ENCODE results near the gene COL20A1. TPM values are rescaled to one million over a fixed set of nuclear protein-coding genes. Genes with fewer than 3 reads are reported as not detected.

Gene COL20A1
- total RNA-seq, 1 donor from 2014 or later = 4.1 TPM

DNA sequence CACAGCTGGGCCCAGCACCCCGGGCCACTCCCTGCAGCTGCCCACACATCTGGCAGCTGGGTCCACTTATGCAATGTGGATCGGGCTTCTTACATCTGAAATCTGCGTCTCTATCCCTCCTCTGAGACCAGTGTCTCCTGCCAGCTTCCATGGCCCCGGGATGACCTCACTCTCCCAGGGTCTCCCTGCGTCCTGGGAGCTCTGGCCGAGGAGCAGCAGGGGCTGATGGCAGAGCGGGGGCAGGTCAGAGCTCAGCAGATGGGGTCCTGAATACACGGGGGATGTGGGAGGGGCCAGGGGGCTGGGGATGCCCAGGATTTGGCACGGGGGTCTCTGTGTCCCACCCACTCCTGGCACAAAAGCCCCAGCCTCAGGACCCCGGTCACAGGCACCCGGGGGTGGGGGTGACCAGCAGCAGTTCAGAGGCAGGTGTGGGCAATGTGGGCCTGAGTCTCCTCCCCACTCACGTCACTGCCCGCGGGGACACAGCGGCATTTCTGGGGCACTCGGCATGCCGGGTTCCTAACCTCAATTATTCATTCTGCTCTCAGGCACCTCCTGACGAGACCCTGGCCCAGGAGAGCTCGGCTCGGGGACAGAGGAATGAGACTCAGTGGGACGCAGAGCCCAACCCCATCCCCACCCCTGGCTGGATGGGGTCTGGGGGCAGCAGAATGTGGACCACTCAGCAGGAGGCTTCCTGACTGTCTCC lies 51.8 kb downstream of the COL20A1 start:
- DNase-seq (ENCODE audit: low spot score in 2 of 2) (no peak), FAIRE-seq (no peak)

DNA sequence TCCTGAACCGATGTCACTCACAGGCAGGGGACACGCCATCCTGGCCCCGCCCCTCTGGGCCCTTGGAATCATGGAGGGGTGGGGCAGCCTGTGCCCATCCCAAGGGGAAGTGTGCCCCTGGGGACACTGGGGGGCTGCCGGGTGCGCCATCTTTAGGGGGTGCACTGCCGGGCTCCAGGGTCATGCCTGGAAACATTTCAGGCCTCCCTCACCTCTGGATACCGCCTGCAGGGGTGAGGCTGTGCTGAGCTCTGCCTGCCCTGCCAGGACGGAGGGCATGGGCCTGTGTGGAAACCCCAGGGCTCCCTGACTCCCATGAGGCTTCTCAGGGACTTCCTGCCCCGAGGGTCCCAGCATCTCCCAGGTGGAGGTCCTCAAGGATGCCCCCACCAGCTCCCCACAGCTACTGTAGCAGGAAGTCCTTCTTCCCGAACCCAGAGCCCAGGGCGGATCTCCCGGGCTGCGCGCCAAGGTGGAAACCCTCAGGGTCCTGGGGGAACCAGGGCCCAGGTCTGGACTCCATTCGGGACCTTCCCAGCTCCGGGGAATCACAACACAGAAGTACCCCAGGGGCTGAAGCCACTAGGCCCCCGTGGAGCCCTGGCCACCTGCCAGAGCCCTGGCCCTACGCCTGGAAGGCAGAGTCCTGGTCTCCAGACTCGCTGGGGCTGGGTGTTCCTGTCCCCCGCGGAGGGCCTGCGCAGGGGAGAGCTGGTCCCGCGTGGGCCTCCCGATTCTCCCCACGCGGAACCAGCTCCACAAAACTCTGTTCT lies 52.5 kb downstream of the COL20A1 start:
- FAIRE-seq (no peak), DNase-seq (ENCODE audit: low spot score in 2 of 2) (peak in 1 of 2 donors; percentile 61)

DNA sequence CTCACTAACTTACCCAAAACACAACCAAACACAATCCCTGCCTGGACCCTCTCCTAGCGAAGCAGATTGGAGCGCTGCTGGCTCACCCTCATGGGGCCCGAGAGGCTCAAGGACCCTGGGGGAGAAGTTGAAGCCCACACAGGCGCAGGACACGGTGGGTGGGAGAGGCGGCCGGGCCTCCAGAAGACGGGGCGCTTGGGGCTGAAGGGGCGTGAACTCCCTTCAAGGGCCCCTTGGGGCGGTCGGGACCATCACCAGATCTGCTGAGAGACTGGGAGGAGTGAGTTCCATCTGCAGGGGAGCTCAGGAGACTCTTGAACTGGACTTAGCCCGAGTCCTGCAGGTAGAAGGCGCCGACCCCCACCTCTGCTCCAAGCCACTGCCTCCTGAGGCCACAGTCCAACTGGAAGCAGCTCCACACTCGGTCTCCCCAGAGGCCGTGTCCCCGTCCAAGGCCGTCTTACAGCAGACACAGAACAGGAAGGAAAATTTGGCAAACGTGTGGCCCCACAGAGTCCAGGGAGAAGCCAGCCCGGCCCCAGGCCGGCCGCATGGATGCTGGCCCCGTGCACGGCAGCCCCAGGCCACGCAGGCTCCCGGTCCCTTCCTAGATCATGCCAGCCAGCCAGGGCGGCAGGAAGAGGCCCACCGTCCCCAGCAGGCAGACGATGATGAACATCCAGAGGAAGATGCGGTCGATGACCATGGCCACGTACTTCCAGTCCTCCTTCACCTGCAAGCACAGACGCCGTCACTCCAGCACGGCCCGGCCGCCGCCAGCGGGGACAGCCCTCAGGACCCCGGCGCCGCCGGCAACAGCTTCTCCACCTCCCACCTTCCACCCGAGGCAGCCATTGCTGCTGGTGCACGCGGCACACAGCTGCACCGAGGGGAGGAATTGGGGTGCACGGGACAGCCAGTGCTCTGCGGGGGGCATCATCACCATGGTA lies 53.4 kb downstream of the COL20A1 start:
- DNase-seq (ENCODE audit: low spot score in 2 of 2) (no peak), FAIRE-seq (no peak)

DNA sequence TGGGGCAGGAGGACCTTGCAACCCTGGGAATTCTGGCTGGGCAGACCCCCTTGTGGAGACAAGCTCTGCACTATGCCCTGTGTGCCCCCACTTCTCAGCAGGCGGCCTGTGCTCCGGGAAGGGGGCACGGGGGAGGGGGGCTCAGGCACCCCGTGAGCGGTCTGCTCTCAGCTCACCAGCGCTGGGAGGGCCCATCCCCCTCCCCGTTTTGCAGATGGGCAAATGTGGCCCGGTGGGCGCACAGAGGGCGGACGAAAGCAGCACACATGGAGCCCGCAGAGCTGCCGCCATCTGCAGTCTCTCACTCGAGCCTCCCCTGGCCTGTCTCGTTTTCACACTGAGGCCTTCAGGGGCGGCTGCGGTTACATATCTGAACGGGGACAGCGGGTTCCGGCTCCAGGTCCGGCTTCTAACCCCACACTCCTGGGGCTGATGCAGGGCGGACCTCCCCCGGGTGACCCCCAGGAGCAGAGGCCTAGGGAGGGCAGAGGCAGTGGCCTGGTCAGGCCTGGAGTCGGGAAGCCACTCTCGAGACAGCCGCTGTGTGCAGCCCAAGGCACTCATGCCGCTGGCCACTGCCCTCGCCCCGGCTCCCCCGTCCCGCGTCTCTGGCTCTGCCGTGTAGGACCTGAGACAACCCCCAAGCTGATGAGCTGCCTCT lies 54.2 kb downstream of the COL20A1 start:
- DNase-seq (ENCODE audit: low spot score in 2 of 2) (no peak), FAIRE-seq (no peak)

DNA sequence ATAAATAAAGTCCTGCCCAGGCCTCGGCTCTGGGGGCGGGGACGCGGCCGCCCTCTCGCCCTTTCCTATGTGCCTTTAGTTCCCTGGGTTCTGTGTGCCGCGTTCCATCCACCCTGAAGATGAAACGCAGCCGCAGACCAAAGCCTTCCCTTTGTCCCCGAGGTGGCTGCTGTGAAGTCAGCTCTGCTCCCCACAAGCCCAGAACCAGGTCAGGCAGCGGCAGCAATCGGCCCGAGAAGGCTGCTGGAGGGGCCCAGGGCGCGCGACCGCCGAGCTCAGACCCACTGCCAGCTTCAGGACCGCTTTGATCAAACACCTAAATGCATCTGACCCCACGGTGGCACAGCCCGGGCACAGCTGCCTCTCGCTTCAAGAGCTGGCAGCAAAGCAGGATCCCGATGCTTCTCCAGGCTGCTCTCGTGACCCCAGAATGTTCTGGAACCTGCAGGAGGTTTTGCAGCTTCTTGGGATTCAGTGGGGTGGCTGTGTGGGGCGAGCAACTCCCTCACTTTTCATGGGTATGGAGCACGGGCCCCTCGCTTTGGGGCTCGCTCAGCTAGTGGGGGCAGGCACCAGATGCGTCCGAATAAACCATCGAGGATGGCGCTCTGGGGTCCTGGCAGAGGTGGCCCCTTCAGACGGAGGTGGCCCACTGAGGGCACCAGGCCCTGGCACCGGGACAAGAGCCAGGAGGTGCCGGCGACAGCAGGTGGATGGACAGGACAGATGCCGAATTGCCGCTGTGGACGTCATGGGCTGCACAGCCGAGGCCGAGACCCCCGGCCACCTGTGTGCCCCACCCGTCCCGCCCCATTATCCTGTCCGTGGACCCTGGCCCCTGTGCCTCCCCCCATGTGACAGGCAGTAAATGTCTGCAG lies 55.2 kb downstream of the COL20A1 start:
- FAIRE-seq = no peak
- DNase-seq (ENCODE audit: low spot score in 2 of 2) = no peak

DNA sequence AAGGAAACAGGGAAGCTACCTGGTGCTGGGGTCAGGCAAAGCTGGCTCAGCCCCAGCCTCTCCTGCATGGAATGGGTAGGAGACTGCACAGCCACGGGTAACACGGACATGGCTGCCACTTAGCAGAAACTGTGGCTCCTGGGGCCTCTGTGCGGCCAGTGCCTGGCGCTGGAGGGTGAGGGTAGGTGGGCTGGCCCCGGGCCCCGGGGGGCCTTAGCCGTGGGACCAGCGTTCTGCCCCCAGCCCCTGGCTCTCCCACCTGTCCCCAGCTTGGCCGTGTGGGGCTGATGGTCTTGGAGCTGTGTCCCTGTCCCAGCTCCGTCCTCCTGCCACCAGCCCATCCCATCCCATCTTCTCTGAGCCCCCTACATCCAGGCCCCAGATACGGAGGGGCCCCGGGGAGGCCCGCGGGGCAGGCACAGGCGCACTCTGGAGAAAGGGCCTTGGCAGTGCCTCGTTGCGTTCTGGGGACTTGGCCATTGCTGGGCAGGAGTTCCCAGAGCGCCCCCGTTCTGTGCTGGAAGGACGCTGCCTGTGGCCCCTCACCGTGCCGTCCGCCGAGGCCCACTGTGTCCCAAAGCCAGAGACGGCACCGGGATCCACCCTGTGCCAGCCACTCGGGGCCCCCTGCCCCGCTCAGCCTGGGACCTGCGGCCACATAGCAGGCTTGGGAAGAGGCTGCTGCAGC lies 56.0 kb downstream of the COL20A1 start:
- DNase-seq (ENCODE audit: low spot score in 2 of 2) = no peak
- FAIRE-seq = no peak

DNA sequence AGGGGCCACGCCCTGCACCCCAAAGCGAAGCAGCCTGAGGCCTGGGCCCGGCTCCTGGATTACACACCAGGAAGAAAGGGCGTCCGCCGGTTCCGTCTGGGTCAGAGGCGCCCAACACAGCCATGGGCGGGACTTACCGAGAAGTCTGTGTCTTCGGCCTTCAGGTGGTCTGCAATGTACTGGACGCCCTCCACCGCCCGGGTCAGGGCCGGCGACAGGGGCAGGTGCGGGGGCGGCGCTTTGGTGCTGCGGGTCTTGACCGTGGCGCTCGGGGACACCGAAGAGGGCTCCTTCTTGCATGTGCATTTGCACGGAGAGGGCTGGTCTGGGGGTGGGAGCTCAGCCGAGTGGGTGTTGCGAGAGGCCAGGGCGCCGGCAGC lies 56.5 kb downstream of the COL20A1 start:
- DNase-seq (ENCODE audit: low spot score in 2 of 2) = no peak
- no peak for FAIRE-seq

DNA sequence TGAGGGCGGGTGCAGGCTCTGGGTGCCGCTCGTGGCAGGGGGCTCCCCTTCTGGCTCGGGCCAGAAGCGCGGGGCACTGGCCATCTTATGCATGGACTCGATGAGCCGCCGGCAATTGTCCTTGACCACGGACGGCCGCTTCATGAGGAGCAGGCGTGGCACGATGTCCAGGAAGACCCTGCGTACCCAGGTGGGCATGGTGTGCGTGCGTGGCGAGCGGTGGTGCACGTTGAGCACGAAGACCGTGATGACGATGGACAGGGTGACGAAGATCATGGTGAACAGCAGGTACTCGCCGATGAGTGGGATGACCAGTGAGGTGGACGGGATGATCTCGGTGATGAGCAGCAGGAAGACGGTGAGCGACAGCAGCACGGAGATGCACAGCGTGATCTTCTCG lies 57.2 kb downstream of the COL20A1 start:
- FAIRE-seq = no peak
- DNase-seq (ENCODE audit: low spot score in 2 of 2) = no peak

DNA sequence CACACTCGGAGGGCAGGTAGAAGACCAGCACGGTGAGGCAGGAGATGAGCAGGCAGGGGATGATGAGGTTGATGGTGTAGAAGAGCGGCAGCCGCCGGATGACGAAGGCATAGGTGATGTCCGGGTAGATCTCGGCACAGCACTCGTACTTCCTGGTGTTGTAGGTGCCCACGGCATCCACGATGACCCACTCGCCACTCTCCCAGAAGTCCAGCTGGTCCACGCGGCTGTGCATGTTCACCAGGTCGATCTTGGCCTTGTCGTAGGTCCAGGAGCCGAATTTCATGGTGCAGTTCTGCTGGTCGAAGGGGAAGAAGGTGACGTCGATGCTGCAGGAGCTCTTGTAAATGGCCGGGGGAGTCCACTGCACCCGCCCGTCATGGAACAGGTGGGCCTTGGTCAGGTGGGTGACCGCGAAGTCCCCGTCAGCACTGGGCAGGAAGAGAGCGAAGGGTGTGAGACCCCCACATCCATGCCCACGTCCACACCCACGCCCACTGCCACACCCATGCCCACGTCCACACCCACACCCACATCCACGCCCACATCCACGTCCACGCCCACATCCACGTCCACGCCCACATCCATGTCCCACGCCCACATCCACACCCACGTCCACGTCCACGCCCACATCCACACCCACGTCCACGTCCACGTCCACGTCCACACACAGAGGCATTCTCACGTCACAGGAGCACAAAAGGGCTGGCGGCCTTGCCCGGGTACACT lies 57.8 kb downstream of the COL20A1 start:
- DNase-seq (ENCODE audit: low spot score in 2 of 2) (no peak), FAIRE-seq (no peak)

DNA sequence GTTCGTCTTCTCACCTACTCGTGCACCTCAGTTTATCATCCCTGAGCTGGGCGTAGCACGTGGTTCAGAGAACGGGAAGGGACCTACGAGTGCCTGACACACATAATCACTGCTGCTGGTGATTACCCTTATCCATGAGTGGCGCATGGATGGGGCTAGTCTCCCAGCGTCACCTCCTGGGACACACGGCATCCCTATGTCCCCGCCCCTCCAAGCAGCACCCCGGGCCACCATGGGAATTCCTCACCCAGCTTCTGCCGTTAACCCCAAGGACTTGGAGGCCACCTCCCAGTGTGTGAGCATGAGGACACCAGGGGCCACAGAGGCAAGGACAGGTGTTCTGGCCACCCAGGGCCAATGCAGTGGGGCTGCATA lies 58.3 kb downstream of the COL20A1 start:
- DNase-seq (ENCODE audit: low spot score in 2 of 2) (no peak), FAIRE-seq (no peak)

DNA sequence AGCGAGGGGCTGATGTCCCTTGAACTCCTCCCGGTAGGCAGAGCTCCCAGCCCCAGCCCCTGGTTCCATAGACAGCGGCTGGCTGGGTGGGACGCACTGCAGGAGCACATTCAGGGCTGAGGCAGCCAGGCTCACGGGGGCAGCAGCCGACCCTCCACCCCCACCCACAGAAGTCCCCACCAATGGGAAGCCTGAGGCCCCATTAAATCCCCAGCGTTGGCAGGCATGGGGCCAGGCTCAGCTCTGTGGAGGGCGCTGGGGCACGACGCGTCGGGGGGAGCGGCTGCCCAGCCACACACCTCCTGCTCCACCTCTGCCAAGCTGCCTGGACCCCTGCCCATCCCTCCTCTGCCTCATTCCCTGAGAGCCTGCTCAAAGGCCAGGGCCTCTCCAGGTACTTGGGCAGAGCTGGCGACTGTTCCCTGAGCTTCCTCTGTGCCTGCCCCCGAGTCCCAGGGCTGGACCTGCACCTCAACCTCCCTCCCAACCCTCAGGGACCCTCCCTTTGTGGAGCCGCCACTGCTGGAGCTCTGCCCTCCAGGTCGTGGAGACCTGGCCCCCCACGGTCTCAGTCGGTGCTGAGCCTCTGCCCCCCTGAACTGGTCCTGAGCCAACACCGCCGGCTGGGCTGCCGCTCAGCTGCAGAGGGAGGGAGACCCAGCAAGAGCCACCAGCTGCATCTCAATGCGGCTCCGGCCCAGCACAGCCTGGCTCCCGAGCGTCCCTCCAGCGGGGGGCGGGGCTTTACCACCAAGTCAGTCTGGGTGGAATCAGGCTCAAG lies 59.0 kb downstream of the COL20A1 start:
- FAIRE-seq = no peak
- peak; percentile 71 to 78 for DNase-seq (ENCODE audit: low spot score in 2 of 2)

DNA sequence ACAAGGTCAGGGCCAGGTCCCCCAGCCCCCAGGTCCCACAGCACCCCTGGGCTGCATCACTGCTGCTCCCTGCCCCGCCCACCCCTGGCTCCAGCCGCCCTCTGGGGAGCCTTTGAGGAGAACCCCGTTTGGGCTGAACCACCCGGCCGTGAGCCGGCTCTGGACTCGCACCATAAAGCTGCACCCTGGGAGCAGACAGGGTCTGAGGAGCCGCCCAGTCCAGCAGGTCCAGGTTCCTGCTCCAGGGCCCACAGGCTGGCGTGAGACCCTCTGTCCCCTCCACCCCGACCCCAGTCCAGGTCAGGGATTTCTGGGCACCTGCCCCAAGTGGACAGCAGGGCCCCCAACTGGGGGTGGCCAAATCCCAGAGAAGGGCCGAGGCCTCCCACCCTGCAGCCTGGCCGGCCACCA lies 59.8 kb downstream of the COL20A1 start:
- FAIRE-seq (no peak), DNase-seq (ENCODE audit: low spot score in 2 of 2) (no peak)

DNA sequence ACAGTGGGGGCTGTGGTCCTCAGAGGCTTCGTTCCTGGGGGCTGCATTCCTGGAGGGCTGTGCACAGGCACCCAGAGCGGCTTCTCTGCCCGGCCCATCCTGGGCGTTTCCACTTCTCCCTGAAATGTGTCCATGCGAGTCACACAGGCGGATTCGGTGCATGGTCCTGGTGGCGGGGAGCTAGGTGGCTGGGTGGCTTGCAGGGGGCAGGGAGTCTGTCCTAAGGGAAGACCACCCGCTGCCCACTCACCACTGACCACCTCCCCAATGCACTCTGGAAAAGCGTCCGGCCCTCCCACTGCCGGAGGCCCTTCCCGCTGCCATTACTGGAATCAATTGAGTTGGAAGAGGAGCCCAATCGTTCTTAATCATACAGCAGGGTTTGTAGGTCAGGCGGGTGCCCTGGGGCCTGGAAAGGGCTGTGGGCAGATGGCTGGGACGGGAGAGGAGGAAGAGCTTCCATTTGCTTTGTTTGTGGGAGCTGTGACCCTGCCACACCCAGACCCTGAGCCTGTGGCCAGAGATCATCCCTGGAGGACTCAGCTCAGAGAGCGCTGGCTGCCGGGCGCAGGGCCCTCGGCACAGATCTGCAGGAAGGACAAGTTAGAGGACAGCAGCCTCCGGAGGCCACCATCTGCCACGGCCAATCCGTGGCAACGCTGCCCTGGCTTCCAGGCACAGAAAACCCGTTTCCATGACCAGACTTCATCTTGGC lies 61.8 kb downstream of the COL20A1 start:
- no peak for FAIRE-seq

DNA sequence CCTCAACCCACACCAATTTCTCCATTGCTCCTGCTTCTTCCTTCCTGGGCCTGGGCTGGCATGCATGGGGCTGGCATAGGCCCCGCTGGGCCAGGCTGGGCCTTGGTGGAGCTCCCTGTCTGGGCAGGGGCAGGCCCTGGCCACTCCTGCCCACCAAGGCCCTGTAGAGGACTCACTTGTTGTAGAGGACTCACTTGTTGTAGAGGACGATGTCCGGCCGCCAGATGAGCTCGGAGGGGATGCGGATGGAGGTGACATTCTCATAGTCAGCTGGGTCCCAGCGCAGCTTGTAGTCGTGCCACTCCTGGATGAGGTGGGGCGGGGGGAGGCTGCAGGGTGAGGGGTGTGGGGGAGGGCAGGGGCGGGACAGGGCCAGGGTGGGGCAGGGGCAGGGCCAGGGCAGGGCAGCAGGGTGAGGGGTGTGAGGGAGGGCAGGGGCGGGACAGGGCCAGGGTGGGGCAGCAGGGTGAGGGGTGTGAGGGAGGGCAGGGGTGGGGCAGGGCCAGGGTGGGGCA lies 62.9 kb downstream of the COL20A1 start:
- FAIRE-seq (no peak), DNase-seq (ENCODE audit: low spot score in 2 of 2) (no peak)

More for the DNA sequence above, 61.8 kb downstream of the COL20A1 start:
- DNase-seq (ENCODE audit: low spot score in 2 of 2) = no peak

DNA sequence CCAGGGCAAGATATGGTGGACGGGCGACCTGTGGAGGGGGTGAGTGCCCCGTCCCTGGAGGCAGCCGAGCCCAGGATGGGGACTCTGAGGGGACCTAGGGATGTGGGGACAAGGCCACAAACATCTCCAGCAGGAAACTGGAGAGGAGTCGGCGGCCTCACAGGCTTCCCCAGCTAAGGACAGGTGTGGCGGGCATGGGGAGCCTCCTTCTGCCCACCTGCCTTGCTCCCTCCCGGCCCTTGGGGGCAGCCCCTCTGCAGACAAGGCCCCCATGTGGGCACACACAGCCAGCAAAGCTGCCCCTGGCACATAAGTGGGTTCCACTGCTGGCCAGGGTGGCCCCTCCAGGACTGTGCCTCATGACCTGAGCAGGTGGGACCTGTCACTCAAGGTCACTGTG lies 63.5 kb downstream of the COL20A1 start:
- DNase-seq (ENCODE audit: low spot score in 2 of 2) (no peak), FAIRE-seq (no peak)
